Gastrocnemius medialis (tissue), 4 donors: ENCODE results near the gene DVL1.

Experiments used
- CTCF ChIP-seq, 5 experiments: fragments of 450-650 bp in 3 of 5; fragments of 200-600 bp in 2 of 5; sonication (generic) in 2 of 5; IDR thresholded peaks in 4 of 5; conservative IDR thresholded peaks in 1 of 5; 1 replicate in 4 of 5; 2 replicates in 1 of 5; pipeline ENCODE4 v1.5.1; 2016 to 2019; ENCODE audit warnings: antibody characterized with exemption in 5 of 5, mild to moderate bottlenecking in 3 of 5, moderate library complexity in 3 of 5
- POLR2A ChIP-seq, 2 donors: fragments of 450-650 bp; IDR thresholded peaks; one replicate each; pipeline ENCODE4 v1.6.1; 2017; ENCODE audit warnings: antibody characterized with exemption in 2 of 2, mild to moderate bottlenecking in 2 of 2, moderate library complexity in 2 of 2

- TF ChIP-seq CTCF (IDR thresholded peaks at IDR 0.05 in 4 of 5, conservative IDR thresholded peaks at IDR 0.05 in 1 of 5), result no peak
- TF ChIP-seq POLR2A (IDR thresholded peaks at IDR 0.05), result no peak
These were observed 28.4 kb downstream of the DVL1 start for GRCh38 chr1:1320666-1321448.
